NCI-H2196 (cell line): ENCODE measurements around the gene PTTG1IP.
"Not testable (repeated sequence)": the region's sequence is repeated elsewhere in the genome, so short reads cannot be mapped to it uniquely, and the experiment has no call there.

Experiments
- DNase-seq: peaks from one replicate; lab custom pipeline; 2025; ENCODE audit not compliant: unreplicated experiment; lab: John Stamatoyannopoulos, UW

The PTTG1IP gene

DNA sequence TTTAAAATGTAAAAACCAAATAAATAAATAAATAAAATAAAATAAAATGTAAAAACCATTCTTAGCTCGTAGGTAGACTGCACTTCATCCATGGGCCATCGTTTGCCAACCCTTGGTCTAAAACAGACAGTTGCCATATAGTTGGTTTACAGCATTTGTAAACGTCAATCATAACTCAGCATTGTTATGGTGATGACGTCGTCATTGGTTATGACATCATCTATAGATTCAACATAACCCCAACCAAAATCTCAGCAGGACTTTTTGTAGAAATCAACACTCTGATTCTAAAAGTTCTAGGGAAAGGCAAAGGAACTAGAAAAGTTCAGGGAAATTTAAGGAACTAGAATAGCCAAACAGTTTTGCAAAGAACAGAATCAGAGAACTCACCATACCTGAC lies 39.8 kb downstream of the PTTG1IP start:
- no peak for DNase-seq

GRCh38 chr21:44832516-44833255 lies 40.8 kb downstream of the PTTG1IP start:
- not testable (repeated sequence) for DNase-seq

DNA sequence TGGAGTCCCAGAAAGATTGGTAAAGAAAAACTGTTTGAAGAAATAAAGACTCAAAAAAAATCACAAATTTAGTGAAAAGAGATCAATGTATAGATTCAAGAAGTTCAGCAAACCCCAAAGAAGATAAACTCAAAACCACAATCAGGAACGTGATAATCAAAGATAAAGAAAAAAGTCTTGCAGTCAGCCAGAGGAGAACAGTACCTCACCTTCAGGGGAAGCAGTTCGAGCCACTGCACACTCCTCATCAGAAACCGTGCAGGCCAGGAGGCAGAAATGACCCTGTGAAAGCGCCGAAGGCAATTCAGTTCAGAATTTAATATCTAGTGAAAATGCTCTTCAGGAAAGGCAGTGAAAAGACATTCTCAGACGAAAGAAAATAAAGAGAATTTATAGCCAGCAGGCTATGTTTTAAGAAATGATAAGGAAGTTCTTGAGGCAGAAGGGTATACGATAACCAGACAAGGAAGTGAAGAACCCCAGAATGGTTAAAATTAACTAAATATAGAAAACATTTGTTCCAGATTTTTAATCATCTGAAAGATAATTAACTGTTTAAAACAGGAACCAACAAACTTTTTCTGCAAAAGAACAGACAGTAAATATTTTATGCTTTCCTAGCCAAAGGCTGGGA lies 42.1 kb downstream of the PTTG1IP start:
- DNase-seq: no peak

- DNase-seq: no peak
Measured at GRCh38 chr21:44829507-44830092, 43.9 kb downstream of the PTTG1IP start.

DNA sequence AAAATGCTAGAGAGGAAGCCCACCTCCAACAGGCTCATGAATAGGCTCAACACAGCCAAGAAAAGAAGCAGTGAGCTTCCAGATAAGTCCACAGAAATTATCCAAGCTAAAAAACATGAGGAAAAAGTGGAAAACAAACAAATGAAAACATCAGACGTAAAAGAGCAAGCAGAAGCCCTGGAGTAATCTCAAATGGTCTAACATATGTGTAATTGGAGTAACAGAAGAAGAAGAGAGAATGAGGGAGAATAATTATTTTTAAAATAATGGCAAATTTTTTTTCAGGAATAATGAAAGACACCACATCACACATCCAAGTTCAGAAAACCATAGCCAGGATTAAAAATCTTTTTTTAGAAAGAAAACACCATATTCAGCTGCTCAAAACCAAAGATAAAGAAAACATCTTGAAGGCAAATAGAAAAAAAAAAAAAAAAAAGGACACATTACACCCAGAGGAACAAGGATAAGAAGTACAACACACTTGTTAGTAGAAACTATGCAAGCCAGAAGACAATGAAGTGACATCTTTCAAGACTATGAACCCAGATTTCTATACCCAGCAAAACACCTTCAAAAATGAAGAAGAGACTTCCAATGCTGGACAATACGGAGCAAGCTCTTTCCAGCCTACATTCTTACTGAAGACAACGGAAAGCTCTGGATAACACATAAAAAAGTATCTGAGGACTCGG lies 45.0 kb downstream of the PTTG1IP start:
- DNase-seq: no peak

DNA sequence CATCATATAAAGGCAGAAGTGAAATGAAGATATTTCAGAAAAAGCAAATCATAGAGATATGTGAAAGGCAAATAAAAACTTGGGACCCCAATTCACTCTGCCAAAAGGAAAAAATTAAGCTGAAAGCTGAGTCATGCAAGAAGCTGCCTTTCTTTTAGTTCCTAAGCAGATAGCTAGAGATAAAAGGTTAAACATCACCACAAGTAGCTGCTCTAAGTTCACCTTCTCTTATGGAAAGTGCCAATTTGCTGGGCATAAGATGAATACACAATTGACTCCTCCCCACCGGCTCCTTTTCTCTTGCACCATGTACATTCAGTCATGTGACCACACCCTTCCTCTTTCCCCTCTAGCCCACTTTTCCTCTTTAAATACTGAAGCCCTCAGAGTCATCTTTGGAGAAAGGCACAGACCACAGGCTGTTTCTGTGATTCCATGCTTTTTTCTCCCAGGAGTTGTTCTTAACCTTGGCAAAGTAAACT lies 50.3 kb downstream of the PTTG1IP start:
- no peak for DNase-seq

DNA sequence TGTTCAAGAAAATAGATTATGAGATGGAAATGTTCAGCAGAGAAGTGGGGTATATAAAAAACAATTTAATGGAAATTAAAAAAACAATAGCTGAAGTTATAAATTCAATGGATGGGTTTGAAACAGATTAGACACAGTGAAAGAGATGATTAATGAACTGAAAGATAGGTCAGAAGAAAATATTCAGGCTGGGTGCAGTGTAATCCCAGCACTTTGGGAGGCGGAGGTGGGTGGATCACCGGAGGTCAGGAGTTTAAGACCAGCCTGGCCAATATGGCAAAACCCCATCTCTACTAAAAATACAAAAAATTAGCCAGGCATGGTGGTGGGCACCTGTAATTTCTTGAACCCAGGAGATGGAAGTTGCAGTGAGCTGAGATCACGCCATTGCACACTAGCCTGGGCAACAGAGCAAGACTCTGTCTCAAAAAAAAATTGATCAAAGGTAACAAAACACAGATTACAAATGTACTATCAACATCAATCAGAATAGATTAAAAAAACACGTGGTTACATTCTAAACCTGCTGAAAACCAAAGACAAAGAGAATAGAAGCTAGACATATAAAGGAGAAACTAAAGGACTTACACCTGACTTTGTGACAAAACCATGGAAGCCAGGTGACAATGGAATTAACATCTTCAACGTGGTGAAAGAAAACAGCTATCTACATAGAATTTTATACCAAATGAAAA lies 50.9 kb downstream of the PTTG1IP start:
- no peak for DNase-seq

DNA sequence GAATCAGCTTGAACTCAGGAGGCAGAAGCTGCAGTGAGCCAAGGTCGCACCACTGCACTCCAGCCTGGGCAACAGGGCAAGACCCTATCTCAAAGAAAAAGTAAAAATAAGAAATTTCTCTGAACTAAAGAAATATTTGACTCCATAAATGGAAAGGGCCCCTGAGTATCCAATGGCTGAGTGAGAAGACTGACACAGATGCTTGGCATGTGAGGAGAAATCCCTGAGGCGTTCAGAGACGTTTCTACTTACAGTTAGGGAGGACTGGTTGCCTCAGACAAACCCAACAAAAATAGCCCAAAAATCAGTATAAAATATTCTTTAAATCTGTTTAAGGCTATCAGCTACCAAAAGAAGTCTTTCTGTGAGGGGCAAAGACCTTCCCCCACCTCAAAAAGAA lies 52.6 kb downstream of the PTTG1IP start:
- no peak for DNase-seq

DNA sequence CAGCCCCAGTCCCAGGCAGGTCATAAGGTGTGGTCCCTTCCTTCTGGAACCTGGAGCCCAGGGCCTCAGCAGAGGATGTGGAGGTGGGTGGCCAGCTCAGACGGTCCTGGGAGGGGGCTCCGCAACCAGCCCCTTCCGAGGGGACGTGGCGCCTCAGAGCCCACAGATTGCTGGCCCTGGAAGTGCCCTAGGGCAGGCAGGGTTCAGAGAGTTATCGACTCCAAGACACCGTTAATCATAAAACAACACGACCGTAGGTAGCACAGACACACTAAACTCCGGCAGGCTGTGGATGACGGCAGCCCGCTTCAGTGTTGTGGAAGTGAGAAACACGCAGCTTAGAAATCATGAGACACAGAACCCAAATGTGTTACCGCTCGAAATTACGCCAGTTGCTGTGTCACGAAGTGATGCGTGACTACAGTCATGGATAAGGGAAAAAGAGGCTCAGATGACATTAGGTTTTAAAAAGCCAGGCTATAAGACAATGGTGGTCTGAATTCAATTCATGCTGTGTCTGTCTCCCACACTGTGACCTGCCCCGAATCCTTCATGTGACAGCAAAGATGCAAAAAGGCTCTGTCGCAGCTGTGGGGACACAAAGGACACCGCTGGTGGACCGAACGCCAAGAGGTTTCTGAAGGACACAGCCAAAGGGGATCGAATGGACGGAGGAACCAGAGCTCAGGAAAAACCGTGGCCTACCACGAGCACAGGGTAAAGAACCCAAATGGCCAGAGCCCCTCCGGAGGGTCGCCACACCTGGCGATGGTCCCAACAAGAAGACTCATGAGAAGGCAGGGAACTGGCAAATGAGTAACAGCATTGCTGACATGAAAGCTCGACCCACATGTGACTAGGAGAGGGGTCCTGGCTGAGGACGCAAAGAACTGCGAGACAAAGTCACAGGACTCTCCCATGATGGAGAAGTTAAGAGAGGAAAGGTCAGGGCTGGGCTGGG lies 53.9 kb downstream of the PTTG1IP start:
- no peak for DNase-seq

DNA sequence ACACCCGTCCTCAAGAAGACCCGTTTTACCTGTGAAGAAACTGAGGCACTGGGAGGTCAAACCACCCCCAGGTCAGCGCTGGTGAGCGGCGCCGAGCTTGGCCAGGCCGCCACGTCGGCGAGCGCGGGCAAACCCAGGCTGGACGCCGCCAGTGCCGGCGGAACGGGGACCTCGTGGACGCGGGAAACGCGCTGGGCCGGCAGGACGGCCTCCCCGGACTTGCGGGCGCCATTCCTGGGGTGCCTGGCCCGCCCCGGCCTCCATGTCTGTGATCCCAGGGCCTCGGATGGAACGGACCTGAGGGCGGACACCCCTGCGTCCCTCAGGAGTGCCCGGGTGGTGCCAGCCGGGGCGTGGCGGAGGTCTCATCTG lies 54.9 kb downstream of the PTTG1IP start:
- DNase-seq: no peak

GRCh38 chr21:44817914-44818639 lies 55.4 kb downstream of the PTTG1IP start, which contains the start of gene SUMO3:
Gene SUMO3, minus strand, starts transcription at chr21:44818062. Its CDS starts 94 bp downstream, at chr21:44817968.
- DNase-seq: peak; percentile 91

DNA sequence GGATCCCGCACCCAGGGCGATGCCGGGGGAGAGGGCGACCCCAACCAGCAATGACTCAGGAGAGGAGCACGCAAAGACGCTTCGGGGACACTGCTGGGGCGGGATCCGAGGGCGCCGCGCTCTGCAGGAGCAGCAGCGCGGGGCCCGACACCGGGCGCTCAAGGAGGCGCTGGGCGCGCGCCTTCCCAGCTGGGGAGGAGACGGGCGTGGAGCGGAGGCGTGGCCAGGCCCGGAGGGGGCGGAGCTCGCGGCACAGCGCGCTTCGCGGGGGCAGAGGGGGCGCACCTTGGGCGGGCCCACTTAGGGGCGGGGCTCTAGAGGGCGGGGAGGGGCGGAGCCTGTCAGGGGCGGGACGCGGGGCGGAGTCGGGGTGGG lies 56.0 kb downstream of the PTTG1IP start:
- DNase-seq: peak; percentile 90

DNA sequence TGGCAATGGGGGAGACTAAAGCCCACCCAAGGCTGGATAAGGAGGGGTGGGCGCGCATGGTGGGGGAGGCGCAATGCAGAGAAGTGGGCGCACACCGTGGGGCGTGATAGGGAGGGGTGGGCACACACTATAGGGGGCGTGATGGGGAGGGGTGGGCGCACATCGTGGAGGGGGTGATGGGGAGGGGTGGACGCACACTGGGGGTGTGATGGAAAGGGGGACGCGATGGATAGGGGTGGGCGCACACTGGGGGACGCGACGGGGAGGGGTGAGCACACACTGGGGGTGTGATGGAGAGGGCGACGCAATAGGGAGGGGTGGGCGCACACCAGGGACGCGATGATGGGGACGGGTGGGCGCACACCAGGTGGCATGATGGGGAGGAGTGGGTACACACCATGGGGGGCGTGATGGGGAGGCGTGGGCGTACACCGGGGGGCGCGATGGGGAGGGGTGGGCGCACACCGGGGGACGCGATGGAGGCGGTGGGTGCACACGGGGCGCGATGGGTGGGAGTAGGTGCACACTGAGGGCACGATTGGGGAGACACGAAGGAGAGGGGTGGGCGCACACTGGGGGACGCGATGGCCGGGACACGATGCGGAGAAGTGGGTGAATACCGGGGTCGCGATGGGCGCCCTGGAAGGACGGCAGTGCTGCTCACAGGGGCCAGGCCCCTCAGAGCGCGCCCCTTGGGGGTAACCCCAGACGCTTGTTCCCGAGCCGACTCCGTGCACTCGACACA lies 56.6 kb downstream of the PTTG1IP start:
- DNase-seq: no peak

- no peak for DNase-seq
Measured at GRCh38 chr21:44815852-44816628, 57.5 kb downstream of the PTTG1IP start.

DNA sequence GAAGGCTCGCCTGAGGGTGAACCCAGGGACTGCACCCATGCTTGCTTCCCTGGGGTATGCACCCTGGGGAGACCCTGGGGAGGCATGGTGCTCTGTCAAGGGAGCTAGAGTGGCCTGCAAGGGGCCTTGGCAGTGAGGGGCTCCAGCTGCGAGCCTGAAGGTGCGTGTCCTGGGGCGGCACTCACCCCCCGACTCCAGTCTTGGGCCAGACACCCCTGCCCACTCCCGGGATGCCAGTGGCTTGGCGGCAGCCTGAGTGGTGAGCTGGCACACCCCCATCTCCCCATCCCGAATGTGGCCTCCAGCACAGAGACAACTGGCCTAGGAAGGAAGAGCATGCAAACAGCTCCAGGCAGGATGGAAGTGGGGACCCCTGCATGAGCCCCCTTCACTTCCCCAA lies 58.3 kb downstream of the PTTG1IP start:
- DNase-seq: no peak

DNA sequence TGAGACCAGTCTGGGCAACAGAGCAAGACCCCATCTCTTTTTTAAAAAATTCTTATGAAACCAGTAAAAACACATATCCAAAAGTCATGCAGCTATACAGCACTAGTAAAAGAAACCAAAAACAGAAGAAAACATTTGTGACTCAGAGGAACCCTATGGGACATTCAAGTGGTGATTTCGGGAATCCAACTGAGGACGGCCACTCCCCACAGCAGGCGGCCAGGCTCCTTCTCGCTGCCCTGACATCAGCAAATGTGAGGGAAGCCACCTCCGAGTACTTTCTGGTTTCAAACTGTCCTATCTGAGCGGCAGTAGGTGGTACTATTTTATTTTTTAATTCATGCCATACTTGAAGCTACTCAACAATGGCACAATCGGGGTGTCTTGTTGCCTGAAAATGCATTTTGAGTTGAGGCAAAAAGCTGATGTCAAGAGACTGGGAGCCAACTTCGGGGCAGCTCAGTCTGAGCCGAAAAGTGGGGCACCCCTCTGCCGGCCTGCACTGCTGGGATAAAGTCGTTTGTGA lies 58.9 kb downstream of the PTTG1IP start:
- DNase-seq: no peak

DNA sequence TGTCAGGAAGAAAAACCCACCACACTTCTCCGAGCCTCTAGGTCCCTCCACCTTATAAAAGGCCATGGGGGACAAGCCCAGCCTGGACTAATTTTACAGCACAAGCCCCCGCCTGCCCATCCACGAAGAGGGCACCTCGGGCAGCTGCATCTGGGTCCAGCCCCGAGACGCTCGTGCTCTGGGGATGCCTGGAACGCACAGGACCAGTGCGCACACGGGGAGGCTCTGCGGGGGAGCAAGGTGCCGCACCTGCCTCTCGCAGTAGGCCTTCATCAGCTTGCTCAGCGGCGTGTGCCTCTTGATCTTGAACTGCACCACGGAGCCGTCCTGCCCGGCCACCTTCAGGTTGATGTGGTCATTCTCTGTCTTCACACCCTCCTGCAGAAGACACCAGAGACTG lies 59.8 kb downstream of the PTTG1IP start:
- DNase-seq: no peak

DNA sequence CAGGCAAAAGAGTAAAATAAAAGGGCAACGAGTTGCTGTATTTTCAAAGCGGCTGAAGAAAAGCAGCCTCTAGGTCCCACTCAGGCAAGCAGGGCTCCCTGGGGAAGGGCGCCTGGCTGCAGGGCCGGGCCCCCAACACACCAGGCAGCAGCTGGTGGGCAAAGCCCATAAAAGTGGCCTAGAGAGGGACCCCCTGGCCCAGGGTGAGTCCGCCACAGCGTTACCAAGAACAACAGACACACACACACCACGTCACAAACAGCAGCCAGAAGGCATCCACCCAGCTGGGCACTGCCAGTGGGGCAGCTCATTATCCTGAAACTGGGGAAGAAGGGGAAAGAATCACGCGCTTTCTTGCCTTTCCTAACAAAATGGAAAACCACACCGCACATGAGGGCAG lies 60.3 kb downstream of the PTTG1IP start:
- DNase-seq: no peak
